ENCODE data around the gene ARID1B. TPM values are rescaled to one million over a fixed set of nuclear protein-coding genes. Genes with fewer than 3 reads are reported as not detected.

Gene ARID1B
- total and polyA plus RNA-seq, 2 of the 4 experiments (the other 2 are of a cell fraction), result 14.5 to 20.1 TPM

DNA sequence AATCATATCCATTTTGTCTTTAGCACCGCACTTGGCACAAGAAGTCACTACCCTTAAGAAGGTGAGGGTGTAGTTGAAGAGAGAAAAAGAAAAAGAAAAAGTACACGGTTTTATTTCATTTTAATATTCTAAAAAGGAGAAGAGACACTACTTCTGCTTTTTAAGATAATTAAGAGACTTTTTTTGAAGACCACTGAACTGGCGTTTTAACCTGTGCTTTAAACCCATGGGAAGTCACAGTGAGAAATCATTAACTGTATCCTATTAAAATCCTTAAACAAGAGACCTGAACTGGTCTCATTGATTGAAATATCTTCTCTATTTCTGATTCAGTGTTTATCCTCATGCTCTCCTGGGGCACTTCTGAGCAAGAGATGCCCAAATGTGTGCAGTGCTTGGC lies 302.6 kb downstream of the ARID1B start:
- H3K79me1 ChIP-seq (ENCODE audit: low read depth in 1 of 2, low read length in 2 of 2), result peaks cover 18 to 35% of the 10 kb centered on the region in 2 experiments; a peak in 3 of 4 replicates
- no peak overlapping the region for H4K91ac ChIP-seq (ENCODE audit: insufficient read depth, low read depth, low read length)
- TF ChIP-seq FOS (IDR thresholded peaks at IDR 0.05; ENCODE audit: low read depth, low read length) (no peak), MXI1 (IDR thresholded peaks at IDR 0.05; ENCODE audit: borderline replicate concordance, low read depth, low read length) (no peak), RAD21 (IDR thresholded peaks at IDR 0.05; ENCODE audit: low read length) (no peak), RFX5 (IDR thresholded peaks at IDR 0.05; ENCODE audit: low read depth, low read length) (no peak), SMC3 (IDR thresholded peaks at IDR 0.05; ENCODE audit: low read depth, low read length) (no peak), ELK1 (IDR thresholded peaks at IDR 0.05; ENCODE audit: borderline replicate concordance, low read depth, low read length) (no peak), CHD1 (IDR thresholded peaks at IDR 0.05; ENCODE audit: low read depth, low read length) (no peak)
- in situ Hi-C loops (cut with MboI; ENCODE audit: low sequenced_read_pairs) (no loop called here), dilution Hi-C loops (cut with HindIII; ENCODE audit: low sequenced_read_pairs, unreplicated experiment) (no loop called here), intact Hi-C loops (cut with micrococcal nuclease) (no loop called here)
- no peak overlapping the region for H3K4me2 ChIP-seq (ENCODE audit: low read depth, low read length)
- H3K14ac ChIP-seq (replicated peaks; ENCODE audit: low read depth, low read length), result no peak overlapping the region
- H3K4me1 ChIP-seq (ENCODE audit: control insufficient read depth, insufficient read depth, low read length), result peaks cover 4% of the 10 kb centered on the region
- no peak overlapping the region for H3K23ac ChIP-seq (ENCODE audit: low read depth, low read length)
- H4K5ac ChIP-seq (ENCODE audit: low read depth, low read length), result no peak overlapping the region
- ChIA-PET CTCF (no interaction called here), POLR2A (ENCODE audit: unreplicated experiment) (no interaction called here)
- H2BK20ac ChIP-seq (ENCODE audit: low read depth, low read length), result no peak overlapping the region
- WGBS, 2 experiments (ENCODE audit: extremely low coverage in 2 of 2, insufficient read length in 1 of 2), result no CpG with 5 or more reads among the region's 3 CpGs
- no peak overlapping the region for H3K4ac ChIP-seq (ENCODE audit: low read depth, low read length)
- no peaks in the 10 kb centered on the region for H3K9me3 ChIP-seq (ENCODE audit: control insufficient read depth, insufficient read depth, low read length)
- ATAC-seq (ENCODE audit: low read depth) (no peak), DNase-seq (no peak)
- no peak overlapping the region for H3K9ac ChIP-seq (ENCODE audit: low read depth, low read length)
- no peak overlapping the region for H2BK5ac ChIP-seq (ENCODE audit: low read depth, low read length, poor library complexity, severe bottlenecking)
- H2AK5ac ChIP-seq (ENCODE audit: low read depth, low read length), result no peak overlapping the region
- peaks cover 3% of the 10 kb centered on the region; the same call in 1 of the 2 replicates for H3K36me3 ChIP-seq (ENCODE audit: control insufficient read depth, insufficient read depth, low read length)
- H2BK120ac ChIP-seq (ENCODE audit: low read depth, low read length), result no peak overlapping the region
- no peak overlapping the region for H3K56ac ChIP-seq (ENCODE audit: extremely low read depth, insufficient read depth, low read length)
- H3K9me1 ChIP-seq (ENCODE audit: insufficient read depth, low read length), result no peaks in the 10 kb centered on the region; the same call in 1 of the 2 replicates
- BruUV-seq (replicated peaks), result no TSS peak
- no peak overlapping the region for H2AFZ ChIP-seq (replicated peaks; ENCODE audit: low read length, poor library complexity)
- H3K27me3 ChIP-seq (ENCODE audit: control insufficient read depth, insufficient read depth, low read length), result no peaks in the 10 kb centered on the region
- peaks cover 3% of the 10 kb centered on the region; the same call in 1 of the 2 replicates for H4K20me1 ChIP-seq (ENCODE audit: insufficient read depth, low read length)
- no peak overlapping the region for H3K4me3 ChIP-seq (ENCODE audit: insufficient read depth, low read depth, low read length)
- no peak overlapping the region for H3K27ac ChIP-seq (ENCODE audit: insufficient read depth, low read length)
- H2BK15ac ChIP-seq (ENCODE audit: low read depth, low read length), result no peak overlapping the region
- H4K8ac ChIP-seq (ENCODE audit: low read depth in 2 of 2, low read length in 2 of 2), result no peak overlapping the region
- H2AK9ac ChIP-seq (replicated peaks; ENCODE audit: low read depth, low read length, poor library complexity), result no peak overlapping the region
- no peak overlapping the region for H3K18ac ChIP-seq (ENCODE audit: low read depth, low read length)

Data from IMR-90 (cell line).